GM23248 (cell line): ENCODE measurements around the gene SMPD3. TPM values are rescaled to one million over a fixed set of nuclear protein-coding genes. Genes with fewer than 3 reads are reported as not detected.

Experiments used
- DNase-seq: peaks from one replicate; pipeline ENCODE4 v3.0.0-alpha.2; 2015
- H2AFZ ChIP-seq: fragments of 200-600 bp; sonication (generic); 2 replicates; pipeline ENCODE4 v1.6.1; 2016; ENCODE audit warnings: antibody characterized with exemption
- H3F3A ChIP-seq: fragments of 200-600 bp; sonication (generic); 2 replicates; pipeline ENCODE4 v1.6.1; 2016; ENCODE audit warnings: mild to moderate bottlenecking, antibody characterized with exemption, mixed run types; ENCODE audit not compliant: insufficient read depth
- H3K27ac ChIP-seq: fragments of 200-600 bp; sonication (generic); 2 replicates; pipeline ENCODE4 v1.5.1; 2016; ENCODE audit warnings: mild to moderate bottlenecking
- H3K27me3 ChIP-seq: fragments of 200-600 bp; sonication (generic); replicated peaks from 2 replicates; pipeline ENCODE4 v1.6.1; 2016; ENCODE audit warnings: mild to moderate bottlenecking; ENCODE audit not compliant: insufficient read depth
- H3K36me3 ChIP-seq: fragments of 200-600 bp; sonication (generic); 2 replicates; pipeline ENCODE4 v1.6.1; 2016; ENCODE audit warnings: low read depth, mild to moderate bottlenecking
- H3K4me1 ChIP-seq: fragments of 200-600 bp; sonication (generic); 2 replicates; pipeline ENCODE4 v1.6.1; 2016; ENCODE audit warnings: mild to moderate bottlenecking; ENCODE audit not compliant: insufficient read depth
- H3K4me2 ChIP-seq: fragments of 200-600 bp; sonication (generic); one replicate; pipeline ENCODE4 v1.6.1; 2016; ENCODE audit warnings: mild to moderate bottlenecking; ENCODE audit not compliant: unreplicated experiment
- H3K4me3 ChIP-seq: fragments of 200-600 bp; sonication (generic); 2 replicates; pipeline ENCODE4 v1.5.1; 2016; ENCODE audit warnings: mild to moderate bottlenecking
- H3K79me2 ChIP-seq: fragments of 200-600 bp; sonication (generic); 2 replicates; pipeline ENCODE4 v1.6.1; 2016; ENCODE audit warnings: mild to moderate bottlenecking; ENCODE audit not compliant: insufficient read depth
- H3K9ac ChIP-seq: fragments of 200-600 bp; sonication (generic); 2 replicates; pipeline ENCODE4 v1.6.1; 2016; ENCODE audit warnings: mild to moderate bottlenecking
- H3K9me2 ChIP-seq: fragments of 200-600 bp; sonication (generic); 2 replicates; pipeline ENCODE4 v1.6.1; 2016; ENCODE audit warnings: mixed run types, mild to moderate bottlenecking, moderate library complexity; ENCODE audit not compliant: insufficient read depth
- H3K9me3 ChIP-seq: fragments of 200-600 bp; sonication (generic); one replicate; pipeline ENCODE4 v1.6.1; 2017; ENCODE audit warnings: low read depth
- H4K20me1 ChIP-seq: fragments of 200-600 bp; sonication (generic); 2 replicates; pipeline ENCODE4 v1.6.0; 2016; ENCODE audit not compliant: insufficient read depth
- EZH2 ChIP-seq: fragments of 200-600 bp; sonication (generic); IDR thresholded peaks from 2 replicates; pipeline ENCODE4 v1.6.1; 2018; ENCODE audit warnings: antibody characterized with exemption, mild to moderate bottlenecking; ENCODE audit not compliant: insufficient read depth, poor library complexity, severe bottlenecking
- EZH2phosphoT487 ChIP-seq: fragments of 200-600 bp; sonication (generic); IDR thresholded peaks from 2 replicates; pipeline ENCODE4 v1.6.1; 2018; ENCODE audit warnings: antibody characterized with exemption, moderate library complexity, mild to moderate bottlenecking, low read depth; ENCODE audit not compliant: insufficient read depth
- WGBS, 2 experiments: methylation state at CpG; one replicate each; pipeline ENCODE4 v1.1.6; 2015 to 2017; ENCODE audit warnings: low lambda C conversion rate in 2 of 2, low coverage in 1 of 2; ENCODE audit errors: missing lambda C conversion rate in 2 of 2; 5-methylcytosine and 5-hydroxymethylcytosine counted together
- in situ Hi-C: fragments of 300-500 bp; cut with MboI; formaldehyde crosslinking; loops from 2 replicates; pipeline ENCODE4 v1.15.0; 2020
- polyA plus RNA-seq: library from polyadenylated mRNA; unstranded; fragments of >200 nt; fragmentation: Nextera tagmentation; extraction: Ambion mirVana; gene quantifications from 2 replicates; pipeline ENCODE4 v1.2.1, GENCODE V29; 2016
- total RNA-seq: library from RNA; depleted of rRNA; stranded (reverse); fragments of >200 nt; shearing (Covaris generic); gene quantifications from 2 replicates; pipeline ENCODE4 v1.2.3, GENCODE V29; 2014

Gene SMPD3
- total and polyA plus RNA-seq, 2 experiments from 2014 or later = 0.24 to 0.32 TPM

DNA sequence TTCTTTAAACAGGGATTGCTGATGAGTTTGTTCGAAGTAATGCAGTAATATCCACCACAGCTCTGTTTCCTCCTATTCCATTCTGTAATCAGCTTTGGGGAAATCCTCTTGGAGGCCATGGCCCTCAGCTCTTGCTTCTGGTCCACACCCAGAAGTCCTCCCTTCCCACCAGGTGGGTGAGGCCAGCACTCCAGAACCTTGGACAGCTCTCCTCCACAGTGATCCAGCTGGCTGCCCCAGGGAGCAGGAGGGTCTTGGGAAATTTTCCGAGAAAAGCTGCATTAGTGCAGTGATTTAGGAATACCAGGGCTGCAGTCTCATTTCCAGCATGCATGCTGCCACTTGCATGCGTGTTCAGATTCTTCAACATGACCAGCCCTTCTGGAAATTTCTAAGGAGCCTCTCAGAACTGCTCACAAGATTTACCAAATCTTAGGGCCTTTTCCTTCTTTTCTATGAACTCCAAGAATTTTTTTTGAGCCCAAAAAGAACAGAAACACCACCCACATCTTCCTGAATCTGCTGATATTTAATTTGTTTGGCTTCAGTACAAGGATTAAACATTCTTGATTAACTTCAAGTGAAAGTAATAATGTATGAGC lies 4.2 kb downstream of the SMPD3 start:
- 14% methylated on average over 3 of the region's 3 CpGs for WGBS, 2 experiments
- H3K4me1 ChIP-seq = no peaks in the 10 kb centered on the region
- no peak overlapping the region for H3K4me3 ChIP-seq
- H3K79me2 ChIP-seq = no peaks in the 10 kb centered on the region
- no peaks in the 10 kb centered on the region for H3K9me2 ChIP-seq
- DNase-seq = peak; percentile 61
- H2AFZ ChIP-seq = no peak overlapping the region
- peaks cover 16% of the 10 kb centered on the region for H3K27me3 ChIP-seq
- no peaks in the 10 kb centered on the region for H4K20me1 ChIP-seq
- no peaks in the 10 kb centered on the region for H3F3A ChIP-seq
- H3K4me2 ChIP-seq = no peak overlapping the region
- H3K9me3 ChIP-seq = no peaks in the 10 kb centered on the region
- H3K27ac ChIP-seq = no peak overlapping the region
- no peaks in the 10 kb centered on the region for H3K36me3 ChIP-seq
- no peak for TF ChIP-seq EZH2phosphoT487
- TF ChIP-seq EZH2 = no peak
- in situ Hi-C loops = no loop called here
- H3K9ac ChIP-seq = no peak overlapping the region

DNA sequence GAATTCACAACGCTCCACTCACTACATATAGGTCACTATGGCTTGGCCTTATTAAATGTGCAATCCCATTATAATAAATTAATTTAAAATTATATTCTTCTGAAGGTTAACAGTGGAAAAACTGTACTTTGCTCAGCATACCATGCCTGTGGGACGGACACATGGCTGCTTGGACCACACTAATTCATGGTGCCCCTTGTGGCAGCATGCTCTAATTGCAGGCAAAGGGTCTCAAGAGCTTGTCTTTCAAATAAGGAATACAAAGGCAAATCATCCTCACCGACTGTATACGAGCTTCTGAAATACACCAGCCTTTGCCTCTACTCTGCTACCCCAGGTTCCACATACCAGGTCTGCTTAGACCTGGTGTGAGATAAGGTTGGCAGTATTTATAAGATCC lies 11.7 kb downstream of the SMPD3 start:
- Histone ChIP-seq H3K4me2 (no peak overlapping the region), H3K9me3 (no peaks in the 10 kb centered on the region), H3K4me3 (no peak overlapping the region), H4K20me1 (no peaks in the 10 kb centered on the region), H3K27ac (no peak overlapping the region), H3K9ac (no peak overlapping the region), H3K79me2 (no peaks in the 10 kb centered on the region), H3K27me3 (peaks cover 34% of the 10 kb centered on the region), H3K4me1 (no peaks in the 10 kb centered on the region), H3K9me2 (no peaks in the 10 kb centered on the region), H3F3A (no peaks in the 10 kb centered on the region), H2AFZ (no peak overlapping the region), H3K36me3 (no peaks in the 10 kb centered on the region)
- TF ChIP-seq EZH2 = no peak
- TF ChIP-seq EZH2phosphoT487 = no peak
- WGBS, 2 experiments = 39 to 40% methylated on average over 4 of the region's 4 CpGs
- in situ Hi-C loops = no loop called here
- DNase-seq = no peak

DNA sequence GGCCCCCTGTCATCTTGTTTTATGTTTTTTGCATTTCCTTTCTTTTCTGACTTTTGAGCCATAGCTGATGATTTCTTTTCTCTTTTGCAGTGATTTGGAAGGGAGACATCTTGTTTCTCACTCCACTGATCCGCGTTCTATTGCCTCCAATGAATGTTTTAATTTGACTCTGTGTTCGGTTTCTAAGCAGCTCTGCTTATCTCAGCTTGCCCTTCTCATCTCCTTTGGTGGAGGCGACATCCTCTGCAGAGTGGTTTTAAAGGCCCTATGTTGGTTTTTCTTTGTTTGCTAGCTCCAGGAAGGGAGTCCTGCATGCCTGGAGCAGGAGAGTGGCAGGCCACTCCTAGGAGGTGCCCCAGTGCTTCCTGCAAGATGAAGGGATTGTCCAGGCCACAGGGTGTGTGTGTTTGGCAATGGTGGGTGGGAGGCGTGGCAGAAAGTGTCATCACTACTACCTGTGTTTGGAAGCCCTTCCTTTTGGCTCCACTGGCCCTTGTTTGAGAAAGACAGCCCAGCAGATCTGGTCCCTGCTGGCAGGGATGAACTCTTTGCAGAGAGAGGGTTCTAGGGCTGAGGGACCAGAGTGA lies 13.6 kb downstream of the SMPD3 start:
- H3K27me3 ChIP-seq = peaks cover 29% of the 10 kb centered on the region
- no peaks in the 10 kb centered on the region for H3K9me3 ChIP-seq
- no peak overlapping the region for H3K9ac ChIP-seq
- no peaks in the 10 kb centered on the region for H3F3A ChIP-seq
- H3K27ac ChIP-seq = no peak overlapping the region
- DNase-seq = no peak
- H3K4me3 ChIP-seq = no peak overlapping the region
- H3K79me2 ChIP-seq = no peaks in the 10 kb centered on the region
- H3K36me3 ChIP-seq = no peaks in the 10 kb centered on the region
- H4K20me1 ChIP-seq = no peaks in the 10 kb centered on the region
- in situ Hi-C loops = no loop called here
- H3K4me1 ChIP-seq = no peaks in the 10 kb centered on the region
- TF ChIP-seq EZH2 = no peak
- TF ChIP-seq EZH2phosphoT487 = no peak
- no peaks in the 10 kb centered on the region for H3K9me2 ChIP-seq
- H3K4me2 ChIP-seq = no peak overlapping the region
- no peak overlapping the region for H2AFZ ChIP-seq
- WGBS, 2 experiments = 29 to 36% methylated on average over 5 of the region's 5 CpGs

DNA sequence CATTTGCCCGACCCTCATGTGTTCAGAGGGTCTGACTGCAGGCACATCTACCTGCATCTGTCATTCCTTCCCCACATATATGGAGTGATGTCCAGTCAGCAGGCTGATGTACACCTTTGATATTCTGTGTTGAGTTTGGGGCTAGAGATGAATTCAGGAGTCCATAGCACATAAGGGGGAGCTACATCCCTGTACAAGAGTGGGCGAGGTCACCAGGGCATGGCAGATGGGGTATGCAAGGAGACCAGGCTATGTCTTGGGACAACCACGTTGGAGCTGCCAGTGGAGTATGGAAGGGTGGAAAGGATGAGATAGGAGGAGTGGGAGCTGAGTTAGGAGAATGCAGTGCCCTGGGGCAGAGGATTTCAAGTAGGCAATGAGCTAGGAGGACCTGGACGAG lies 15.0 kb downstream of the SMPD3 start:
- Histone ChIP-seq H3K36me3 (no peaks in the 10 kb centered on the region), H3K79me2 (no peaks in the 10 kb centered on the region), H3K9me2 (no peaks in the 10 kb centered on the region), H2AFZ (no peak overlapping the region), H3F3A (no peaks in the 10 kb centered on the region), H3K27me3 (peaks cover 22% of the 10 kb centered on the region), H3K4me3 (no peak overlapping the region), H3K9ac (no peak overlapping the region), H3K4me1 (no peaks in the 10 kb centered on the region), H3K27ac (no peak overlapping the region), H4K20me1 (no peaks in the 10 kb centered on the region), H3K9me3 (no peaks in the 10 kb centered on the region), H3K4me2 (no peak overlapping the region)
- DNase-seq = no peak
- in situ Hi-C loops = no loop called here
- 27 to 32% methylated on average over 4 of the region's 4 CpGs for WGBS, 2 experiments
- no peak for TF ChIP-seq EZH2
- TF ChIP-seq EZH2phosphoT487 = no peak
